CD4-positive, CD25-positive, alpha-beta regulatory T cell (primary cell): ENCODE measurements around the gene GLRB. TPM values are rescaled to one million over a fixed set of nuclear protein-coding genes. Genes with fewer than 3 reads are reported as not detected.

ENCODE experiments used
- ATAC-seq, 2 donors: fragments of 150-1000 bp; cut with Tn5 transposase; one replicate each; pipeline ENCODE4 v1.10.0; 2021; ENCODE audit warnings: low read depth in 2 of 2, moderate number of reproducible peaks in 2 of 2, moderate library complexity in 1 of 2
- DNase-seq, 3 donors: peaks; one replicate each; pipeline versions ENCODE4 v3.0.0 to v3.0.0-alpha.2; 2012 to 2022; ENCODE audit warnings: mixed read lengths in 1 of 3
- H3K27ac ChIP-seq: one replicate; pipeline ENCODE4 v1.7.0; 2013; ENCODE audit warnings: mild to moderate bottlenecking, low read length; ENCODE audit not compliant: insufficient read depth, poor library complexity, severe bottlenecking
- H3K27me3 ChIP-seq: one replicate; pipeline ENCODE4 v1.7.0; 2013; ENCODE audit warnings: low read length; ENCODE audit not compliant: control insufficient read depth, insufficient read depth
- H3K36me3 ChIP-seq: one replicate; pipeline ENCODE4 v1.7.0; 2013; ENCODE audit warnings: mild to moderate bottlenecking, low read length, moderate library complexity; ENCODE audit not compliant: control insufficient read depth, insufficient read depth
- H3K4me1 ChIP-seq: 2 replicates; pipeline ENCODE4 v1.7.0; 2013; ENCODE audit warnings: mild to moderate bottlenecking, low read length; ENCODE audit not compliant: insufficient read depth, control insufficient read depth, poor library complexity, severe bottlenecking
- H3K4me3 ChIP-seq: one replicate; pipeline ENCODE4 v1.7.0; 2013; ENCODE audit warnings: low read depth, mild to moderate bottlenecking, low read length, moderate library complexity
- H3K9me3 ChIP-seq, 2 experiments: 1 replicate in 1 of 2; 2 replicates in 1 of 2; pipeline ENCODE4 v1.7.0; 2013; ENCODE audit warnings: low read length in 2 of 2, mild to moderate bottlenecking in 1 of 2, moderate library complexity in 1 of 2; ENCODE audit not compliant: control insufficient read depth in 2 of 2
- H3K27ac Mint-ChIP-seq, 3 donors: one replicate each; pipeline ENCODE4 v1.8.0; 2020 to 2022; ENCODE audit warnings: mild to moderate bottlenecking in 3 of 3, mixed read lengths in 3 of 3, moderate library complexity in 2 of 3
- H3K27me3 Mint-ChIP-seq: one replicate; pipeline ENCODE4 v1.8.0; 2022; ENCODE audit warnings: mild to moderate bottlenecking, mixed read lengths
- H3K36me3 Mint-ChIP-seq: one replicate; pipeline ENCODE4 v1.8.0; 2020; ENCODE audit warnings: mixed read lengths
- H3K4me1 Mint-ChIP-seq, 4 donors: one replicate each; pipeline ENCODE4 v1.8.0; 2020 to 2022; ENCODE audit warnings: mixed read lengths in 4 of 4, mild to moderate bottlenecking in 1 of 4
- H3K4me3 Mint-ChIP-seq, 4 donors: one replicate each; pipeline ENCODE4 v1.8.0; 2020 to 2022; ENCODE audit warnings: mild to moderate bottlenecking in 4 of 4, mixed read lengths in 4 of 4, moderate library complexity in 3 of 4
- H3K9me3 Mint-ChIP-seq, 7 donors: one replicate each; pipeline ENCODE4 v1.8.0; 2020 to 2022; ENCODE audit warnings: mixed read lengths in 7 of 7, mild to moderate bottlenecking in 3 of 7, moderate library complexity in 2 of 7
- polyA plus RNA-seq, 4 donors: library from polyadenylated mRNA; unstranded; fragments of 300-500 nt; fragmentation: Illumina TruSeq; gene quantifications; one replicate each; pipeline ENCODE4 v1.2.3, GENCODE V29; 2021
- total RNA-seq: library from RNA; stranded (reverse); gene quantifications from one replicate; pipeline ENCODE4 v1.2.3, GENCODE V29; 2022

GLRB gene
- total and polyA plus RNA-seq, 5 donors from 2014 or later, result not detected

- no peak overlapping the region for H3K4me3 Mint-ChIP-seq
Measured at GRCh38 chr4:157095716-157096115, 19.8 kb downstream of the GLRB start.

GRCh38 chr4:157096439-157096838 lies 20.5 kb downstream of the GLRB start:
- no peak overlapping the region for H3K4me3 Mint-ChIP-seq
- ATAC-seq (no peak), DNase-seq (no peak)
- no peaks in the 10 kb centered on the region for H3K36me3 ChIP-seq
- peaks cover 3 to 16% (median 10%) of the 10 kb centered on the region in 7 donors for H3K9me3 Mint-ChIP-seq
- H3K36me3 Mint-ChIP-seq, result no peaks in the 10 kb centered on the region
- no peaks in the 10 kb centered on the region for H3K9me3 ChIP-seq
- H3K27me3 ChIP-seq, result no peaks in the 10 kb centered on the region
- H3K27ac Mint-ChIP-seq, result no peak overlapping the region
- H3K4me1 ChIP-seq, result no peaks in the 10 kb centered on the region
- H3K27ac ChIP-seq, result no peak overlapping the region
- no peak overlapping the region for H3K4me3 ChIP-seq
- no peaks in the 10 kb centered on the region for H3K27me3 Mint-ChIP-seq
- H3K4me1 Mint-ChIP-seq, result no peaks in the 10 kb centered on the region

More at GRCh38 chr4:157095716-157096115, 19.8 kb downstream of the GLRB start:
- H3K9me3 ChIP-seq, result no peaks in the 10 kb centered on the region
- DNase-seq (no peak), ATAC-seq (no peak)
- peaks cover 3 to 13% (median 9%) of the 10 kb centered on the region in 7 donors for H3K9me3 Mint-ChIP-seq
- no peak overlapping the region for H3K4me3 ChIP-seq
- no peaks in the 10 kb centered on the region for H3K4me1 ChIP-seq
- H3K27me3 Mint-ChIP-seq, result no peaks in the 10 kb centered on the region
- no peaks in the 10 kb centered on the region for H3K4me1 Mint-ChIP-seq
- no peaks in the 10 kb centered on the region for H3K36me3 Mint-ChIP-seq
- H3K27me3 ChIP-seq, result no peaks in the 10 kb centered on the region
- H3K27ac Mint-ChIP-seq, result no peak overlapping the region
- no peak overlapping the region for H3K27ac ChIP-seq
- H3K36me3 ChIP-seq, result no peaks in the 10 kb centered on the region

- H3K4me3 ChIP-seq, result no peak overlapping the region
- H3K27ac Mint-ChIP-seq, result no peak overlapping the region
- H3K4me1 ChIP-seq, result no peaks in the 10 kb centered on the region
- no peaks in the 10 kb centered on the region for H3K9me3 ChIP-seq
- no peaks in the 10 kb centered on the region for H3K36me3 ChIP-seq
- no peak overlapping the region for H3K27ac ChIP-seq
- H3K36me3 Mint-ChIP-seq, result no peaks in the 10 kb centered on the region
- H3K4me3 Mint-ChIP-seq, result no peak overlapping the region
- no peak for ATAC-seq
- no peaks in the 10 kb centered on the region for H3K27me3 Mint-ChIP-seq
- no peak for DNase-seq
- no peaks in the 10 kb centered on the region for H3K27me3 ChIP-seq
- no peaks in the 10 kb centered on the region for H3K4me1 Mint-ChIP-seq
- H3K9me3 Mint-ChIP-seq, result peaks cover 0 to 12% (median 6%) of the 10 kb centered on the region in 7 donors
Measured at GRCh38 chr4:157099506-157099905, 23.6 kb downstream of the GLRB start.

- Histone ChIP-seq H3K4me3 (no peak overlapping the region), H3K9me3 (no peaks in the 10 kb centered on the region), H3K27ac (no peak overlapping the region), H3K4me1 (no peaks in the 10 kb centered on the region), H3K36me3 (no peaks in the 10 kb centered on the region), H3K27me3 (no peaks in the 10 kb centered on the region)
- Mint-ChIP-seq H3K4me3 (no peak overlapping the region), H3K4me1 (no peaks in the 10 kb centered on the region), H3K27me3 (no peaks in the 10 kb centered on the region), H3K36me3 (no peaks in the 10 kb centered on the region), H3K9me3 (peaks cover 0 to 15% (median 4%) of the 10 kb centered on the region in 7 donors), H3K27ac (no peak overlapping the region)
- ATAC-seq (no peak), DNase-seq (no peak)
Measured at GRCh38 chr4:157104541-157104940, 28.6 kb downstream of the GLRB start.

- Mint-ChIP-seq H3K36me3 (no peaks in the 10 kb centered on the region), H3K27ac (no peak overlapping the region), H3K4me1 (no peaks in the 10 kb centered on the region), H3K27me3 (no peaks in the 10 kb centered on the region), H3K9me3 (peaks cover 3 to 26% (median 10%) of the 10 kb centered on the region in 7 donors), H3K4me3 (no peak overlapping the region)
- H3K9me3 ChIP-seq, result no peaks in the 10 kb centered on the region
- DNase-seq (no peak), ATAC-seq (no peak)
- no peak overlapping the region for H3K4me3 ChIP-seq
- H3K36me3 ChIP-seq, result no peaks in the 10 kb centered on the region
- no peaks in the 10 kb centered on the region for H3K4me1 ChIP-seq
- H3K27me3 ChIP-seq, result no peaks in the 10 kb centered on the region
- no peak overlapping the region for H3K27ac ChIP-seq
Measured at GRCh38 chr4:157114671-157115070, 38.7 kb downstream of the GLRB start.

GRCh38 chr4:157115613-157116335 lies 39.8 kb downstream of the GLRB start:
- Mint-ChIP-seq H3K27me3 (no peaks in the 10 kb centered on the region), H3K4me3 (no peak overlapping the region), H3K9me3 (peaks cover 3 to 21% (median 8%) of the 10 kb centered on the region in 7 donors), H3K27ac (no peak overlapping the region), H3K4me1 (no peaks in the 10 kb centered on the region), H3K36me3 (no peaks in the 10 kb centered on the region)
- H3K27me3 ChIP-seq, result no peaks in the 10 kb centered on the region
- no peaks in the 10 kb centered on the region for H3K36me3 ChIP-seq
- H3K4me3 ChIP-seq, result no peak overlapping the region
- H3K9me3 ChIP-seq, result no peaks in the 10 kb centered on the region
- ATAC-seq, result no peak
- no peak for DNase-seq
- H3K27ac ChIP-seq, result no peak overlapping the region
- H3K4me1 ChIP-seq, result no peaks in the 10 kb centered on the region

GRCh38 chr4:157121401-157121800 lies 45.5 kb downstream of the GLRB start:
- H3K9me3 Mint-ChIP-seq, result peaks cover 0 to 8% (median 4%) of the 10 kb centered on the region in 7 donors
- Histone ChIP-seq H3K27ac (no peak overlapping the region), H3K9me3 (no peaks in the 10 kb centered on the region), H3K36me3 (no peaks in the 10 kb centered on the region), H3K4me3 (no peak overlapping the region), H3K4me1 (no peaks in the 10 kb centered on the region), H3K27me3 (no peaks in the 10 kb centered on the region)
- no peak overlapping the region for H3K4me3 Mint-ChIP-seq
- DNase-seq (no peak), ATAC-seq (no peak)
- no peaks in the 10 kb centered on the region for H3K27me3 Mint-ChIP-seq
- no peak overlapping the region for H3K27ac Mint-ChIP-seq
- H3K4me1 Mint-ChIP-seq, result no peaks in the 10 kb centered on the region
- no peaks in the 10 kb centered on the region for H3K36me3 Mint-ChIP-seq

- no peak overlapping the region for H3K27ac Mint-ChIP-seq
- H3K9me3 Mint-ChIP-seq, result peaks cover 0 to 11% (median 2%) of the 10 kb centered on the region in 7 donors
- no peaks in the 10 kb centered on the region for H3K27me3 Mint-ChIP-seq
- no peaks in the 10 kb centered on the region for H3K27me3 ChIP-seq
- H3K36me3 Mint-ChIP-seq, result no peaks in the 10 kb centered on the region
- no peak overlapping the region for H3K27ac ChIP-seq
- ATAC-seq, result no peak
- H3K4me1 ChIP-seq, result no peaks in the 10 kb centered on the region
- no peaks in the 10 kb centered on the region for H3K36me3 ChIP-seq
- H3K4me3 Mint-ChIP-seq, result no peak overlapping the region
- DNase-seq, result no peak
- no peaks in the 10 kb centered on the region for H3K4me1 Mint-ChIP-seq
- no peaks in the 10 kb centered on the region for H3K9me3 ChIP-seq
- H3K4me3 ChIP-seq, result no peak overlapping the region
Measured at GRCh38 chr4:157127571-157127970, 51.6 kb downstream of the GLRB start.
